ENCODE data around the gene LDLRAP1.

LDLRAP1 gene

GRCh38 chr1:25571522-25571970 is 28.1 kb downstream of the LDLRAP1 start:
- no peak overlapping the region for H3K4me2 ChIP-seq (ENCODE audit: low read depth, low read length, poor library complexity, severe bottlenecking)
- H3K4me3 ChIP-seq (ENCODE audit: low read length, poor library complexity, severe bottlenecking) = no peak overlapping the region
- no peaks in the 10 kb centered on the region for H3F3A ChIP-seq (ENCODE audit: low read depth)
- no peak overlapping the region for H2AFZ ChIP-seq (ENCODE audit: low read length)
- TF ChIP-seq CTCF (conservative IDR thresholded peaks at IDR 0.05; ENCODE audit: low read length) (no peak), EZH2phosphoT487 (IDR thresholded peaks at IDR 0.05; ENCODE audit: borderline replicate concordance) (no peak)
- H3K27me3 ChIP-seq (ENCODE audit: insufficient read depth, low read length, poor library complexity, severe bottlenecking) = no peaks in the 10 kb centered on the region
- no peaks in the 10 kb centered on the region for H4K20me1 ChIP-seq (ENCODE audit: insufficient read depth, low read length, poor library complexity, severe bottlenecking)
- H3K4me1 ChIP-seq (ENCODE audit: insufficient read depth, low read length, poor library complexity, severe bottlenecking) = no peaks in the 10 kb centered on the region
- no peaks in the 10 kb centered on the region for H3K9me3 ChIP-seq (ENCODE audit: insufficient read depth, low read depth, low read length)
- no peak overlapping the region for H3K9ac ChIP-seq (ENCODE audit: low read depth, low read length, poor library complexity, severe bottlenecking)
- no peaks in the 10 kb centered on the region for H3K79me2 ChIP-seq (ENCODE audit: insufficient read depth, low read length)
- no peaks in the 10 kb centered on the region for H3K9me2 ChIP-seq (replicated peaks; ENCODE audit: low read depth, low read length)
- no peaks in the 10 kb centered on the region for H3K36me3 ChIP-seq (ENCODE audit: insufficient read depth, low read length)

- no peak overlapping the region for H2AFZ ChIP-seq (ENCODE audit: low read length)
- H3K36me3 ChIP-seq (ENCODE audit: insufficient read depth, low read length) = no peaks in the 10 kb centered on the region
- H3K4me3 ChIP-seq (ENCODE audit: low read length, poor library complexity, severe bottlenecking) = no peak overlapping the region
- H3F3A ChIP-seq (ENCODE audit: low read depth) = no peaks in the 10 kb centered on the region
- H3K4me2 ChIP-seq (ENCODE audit: low read depth, low read length, poor library complexity, severe bottlenecking) = no peak overlapping the region
- no peaks in the 10 kb centered on the region for H4K20me1 ChIP-seq (ENCODE audit: insufficient read depth, low read length, poor library complexity, severe bottlenecking)
- no peak overlapping the region for H3K9ac ChIP-seq (ENCODE audit: low read depth, low read length, poor library complexity, severe bottlenecking)
- no peaks in the 10 kb centered on the region for H3K9me2 ChIP-seq (replicated peaks; ENCODE audit: low read depth, low read length)
- TF ChIP-seq EZH2phosphoT487 (IDR thresholded peaks at IDR 0.05; ENCODE audit: borderline replicate concordance) (no peak), CTCF (conservative IDR thresholded peaks at IDR 0.05; ENCODE audit: low read length) (no peak)
- no peaks in the 10 kb centered on the region for H3K79me2 ChIP-seq (ENCODE audit: insufficient read depth, low read length)
- no peaks in the 10 kb centered on the region for H3K4me1 ChIP-seq (ENCODE audit: insufficient read depth, low read length, poor library complexity, severe bottlenecking)
- no peaks in the 10 kb centered on the region for H3K27me3 ChIP-seq (ENCODE audit: insufficient read depth, low read length, poor library complexity, severe bottlenecking)
- H3K9me3 ChIP-seq (ENCODE audit: insufficient read depth, low read depth, low read length) = no peaks in the 10 kb centered on the region
These were observed 28.7 kb downstream of the LDLRAP1 start for GRCh38 chr1:25572107-25572506.

- Histone ChIP-seq H3K4me3 (ENCODE audit: low read length, poor library complexity, severe bottlenecking) (no peak overlapping the region), H3F3A (ENCODE audit: low read depth) (no peaks in the 10 kb centered on the region), H3K36me3 (ENCODE audit: insufficient read depth, low read length) (no peaks in the 10 kb centered on the region), H3K9ac (ENCODE audit: low read depth, low read length, poor library complexity, severe bottlenecking) (no peak overlapping the region), H3K9me2 (replicated peaks; ENCODE audit: low read depth, low read length) (no peaks in the 10 kb centered on the region), H3K27me3 (ENCODE audit: insufficient read depth, low read length, poor library complexity, severe bottlenecking) (no peaks in the 10 kb centered on the region), H3K9me3 (ENCODE audit: insufficient read depth, low read depth, low read length) (no peaks in the 10 kb centered on the region), H3K4me2 (ENCODE audit: low read depth, low read length, poor library complexity, severe bottlenecking) (no peak overlapping the region), H3K79me2 (ENCODE audit: insufficient read depth, low read length) (no peaks in the 10 kb centered on the region), H4K20me1 (ENCODE audit: insufficient read depth, low read length, poor library complexity, severe bottlenecking) (no peaks in the 10 kb centered on the region), H3K4me1 (ENCODE audit: insufficient read depth, low read length, poor library complexity, severe bottlenecking) (no peaks in the 10 kb centered on the region), H2AFZ (ENCODE audit: low read length) (no peak overlapping the region)
- TF ChIP-seq CTCF (conservative IDR thresholded peaks at IDR 0.05; ENCODE audit: low read length) = peak; percentile 65
- TF ChIP-seq EZH2phosphoT487 (IDR thresholded peaks at IDR 0.05; ENCODE audit: borderline replicate concordance) = no peak
These were observed 29.5 kb downstream of the LDLRAP1 start for GRCh38 chr1:25572708-25573590.
